Testis (tissue), 3 donors: ENCODE data around the gene IPO7. TPM values are rescaled to one million over a fixed set of nuclear protein-coding genes. Genes with fewer than 3 reads are reported as not detected.

ENCODE experiments used
- DNase-seq: peaks from one replicate; pipeline ENCODE4 v3.0.0-alpha.2; 2019
- H3K27ac ChIP-seq, 2 donors: fragments of 200-600 bp; sonication (generic); one replicate each; pipeline ENCODE4 v1.5.1; 2019
- H3K27me3 ChIP-seq: fragments of 200-600 bp; sonication (generic); one replicate; pipeline ENCODE4 v1.5.1; 2019
- H3K36me3 ChIP-seq: fragments of 200-600 bp; sonication (generic); one replicate; pipeline ENCODE4 v1.5.1; 2017; ENCODE audit warnings: low read depth; ENCODE audit errors: missing control alignments
- H3K4me1 ChIP-seq: fragments of 200-600 bp; sonication (generic); one replicate; pipeline ENCODE4 v1.5.1; 2019
- H3K4me3 ChIP-seq, 2 donors: fragments of 200-600 bp; sonication (generic); one replicate each; pipeline ENCODE4 v1.5.1; 2017 to 2019
- H3K9me3 ChIP-seq: fragments of 200-600 bp; sonication (generic); one replicate; pipeline ENCODE4 v1.5.1; 2017
- POLR2A ChIP-seq: fragments of 450-650 bp; IDR thresholded peaks from one replicate; pipeline ENCODE4 v1.6.1; 2017; ENCODE audit warnings: antibody characterized with exemption, mild to moderate bottlenecking, moderate library complexity
- WGBS, 2 donors: methylation state at CpG; one replicate each; pipeline ENCODE4 v1.1.5; 2018; 5-methylcytosine and 5-hydroxymethylcytosine counted together
- intact Hi-C: fragments of 100-400 bp; cut with DNase I; formaldehyde crosslinking; loops from one replicate; pipeline ENCODE4 v1.15.1; 2023; ENCODE audit warnings: low total_unique reads
- polyA plus RNA-seq: library from polyadenylated mRNA; stranded (reverse); fragments of 350-450 nt; fragmentation: Illumina TruSeq; extraction: RNeasy Lipid Tissue Mini Kit (QIAGEN cat#74804); gene quantifications from one replicate; pipeline ENCODE4 v1.2.3, GENCODE V29; 2014; ENCODE audit warnings: low read depth, low replicate concordance; ENCODE audit not compliant: insufficient read depth
- total RNA-seq, 2 donors: library from RNA; depleted of rRNA; stranded (reverse); fragments of >200 nt; gene quantifications; one replicate each; pipeline ENCODE4 v1.2.3, GENCODE V29; 2016
- TF ChIP-seq, protein P1 (sequence below), 3 experiments: fragments of 450-650 bp in 2 of 3; fragments of 200-600 bp in 1 of 3; sonication (generic) in 1 of 3; IDR thresholded peaks; one replicate each; pipeline ENCODE4 v1.5.1; 2016 to 2019; ENCODE audit warnings: antibody characterized with exemption in 3 of 3, mild to moderate bottlenecking in 2 of 3, moderate library complexity in 1 of 3

IPO7 gene
- total and polyA plus RNA-seq, 3 donors from 2014 or later = 28.8 to 65.6 (median 51.7) TPM

DNA sequence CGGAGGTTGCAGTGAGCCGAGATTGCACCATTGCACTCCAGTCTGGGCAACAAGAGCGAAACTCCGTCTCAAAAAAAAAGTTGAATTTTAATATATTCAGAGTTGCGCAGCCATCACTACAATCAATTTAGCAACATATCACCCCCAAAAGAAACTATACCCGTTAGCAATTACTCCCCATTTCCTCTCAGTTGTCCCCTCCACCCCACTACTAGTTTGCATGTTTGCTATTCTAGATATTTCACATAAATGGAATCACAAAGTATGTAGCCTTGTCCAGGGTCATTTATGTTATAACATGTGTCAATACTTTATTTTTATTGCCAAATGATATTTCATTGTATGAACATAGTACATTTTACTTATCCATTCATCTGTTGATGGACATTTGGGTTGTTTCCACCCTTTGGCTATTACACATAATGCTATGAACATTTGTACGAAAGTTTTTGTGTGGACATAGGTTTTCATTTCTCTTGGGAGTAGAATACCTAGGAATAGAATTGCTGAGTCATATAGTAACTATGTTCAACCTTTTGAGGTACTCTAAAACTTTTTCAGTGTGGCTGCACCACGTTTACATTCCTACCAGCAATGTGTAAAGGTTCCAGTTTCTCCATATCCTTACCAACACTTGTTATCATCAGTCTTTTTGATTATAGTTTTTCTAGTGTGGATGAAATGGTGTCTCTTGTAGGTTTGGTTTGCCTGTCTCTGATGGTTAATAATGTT is 78.5 kb downstream of the IPO7 start:
- H3K27ac ChIP-seq = no peak overlapping the region
- no peaks in the 10 kb centered on the region for H3K9me3 ChIP-seq
- intact Hi-C loops = no loop called here
- H3K36me3 ChIP-seq = no peaks in the 10 kb centered on the region
- no peaks in the 10 kb centered on the region for H3K27me3 ChIP-seq
- no peak for DNase-seq
- WGBS, 2 donors = 69 to 80% methylated on average over 8 of the region's 8 CpGs
- peaks cover 7% of the 10 kb centered on the region for H3K4me1 ChIP-seq
- no peak overlapping the region for H3K4me3 ChIP-seq
- TF ChIP-seq POLR2A = no peak
- TF ChIP-seq, protein P1, sequence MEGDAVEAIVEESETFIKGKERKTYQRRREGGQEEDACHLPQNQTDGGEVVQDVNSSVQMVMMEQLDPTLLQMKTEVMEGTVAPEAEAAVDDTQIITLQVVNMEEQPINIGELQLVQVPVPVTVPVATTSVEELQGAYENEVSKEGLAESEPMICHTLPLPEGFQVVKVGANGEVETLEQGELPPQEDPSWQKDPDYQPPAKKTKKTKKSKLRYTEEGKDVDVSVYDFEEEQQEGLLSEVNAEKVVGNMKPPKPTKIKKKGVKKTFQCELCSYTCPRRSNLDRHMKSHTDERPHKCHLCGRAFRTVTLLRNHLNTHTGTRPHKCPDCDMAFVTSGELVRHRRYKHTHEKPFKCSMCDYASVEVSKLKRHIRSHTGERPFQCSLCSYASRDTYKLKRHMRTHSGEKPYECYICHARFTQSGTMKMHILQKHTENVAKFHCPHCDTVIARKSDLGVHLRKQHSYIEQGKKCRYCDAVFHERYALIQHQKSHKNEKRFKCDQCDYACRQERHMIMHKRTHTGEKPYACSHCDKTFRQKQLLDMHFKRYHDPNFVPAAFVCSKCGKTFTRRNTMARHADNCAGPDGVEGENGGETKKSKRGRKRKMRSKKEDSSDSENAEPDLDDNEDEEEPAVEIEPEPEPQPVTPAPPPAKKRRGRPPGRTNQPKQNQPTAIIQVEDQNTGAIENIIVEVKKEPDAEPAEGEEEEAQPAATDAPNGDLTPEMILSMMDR (IDR thresholded peaks at IDR 0.05) = no peak

DNA sequence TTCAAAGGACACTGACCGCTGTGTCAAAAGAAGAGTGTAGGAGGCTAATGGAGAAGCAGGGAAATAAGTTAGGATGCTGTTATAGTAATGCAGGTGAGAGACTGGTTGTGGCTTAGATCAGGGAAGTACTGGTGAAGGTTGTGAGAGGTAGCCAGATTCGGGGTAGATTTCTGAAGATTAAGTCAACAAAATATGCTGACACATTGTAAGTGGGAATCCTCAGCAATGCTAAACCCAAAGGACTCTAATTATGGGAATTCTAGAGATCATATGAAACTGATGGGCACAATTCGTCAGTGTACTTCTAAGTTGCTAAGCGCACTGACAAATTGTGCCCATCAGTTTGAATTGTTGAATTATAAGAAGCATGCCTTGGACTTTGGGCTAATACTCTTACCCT is 86.3 kb downstream of the IPO7 start:
- H3K4me1 ChIP-seq = no peaks in the 10 kb centered on the region
- H3K9me3 ChIP-seq = no peaks in the 10 kb centered on the region
- no peaks in the 10 kb centered on the region for H3K36me3 ChIP-seq
- H3K4me3 ChIP-seq = no peak overlapping the region
- 89% methylated on average over 4 of the region's 4 CpGs for WGBS, 2 donors
- no peak overlapping the region for H3K27ac ChIP-seq
- intact Hi-C loops = no loop called here
- H3K27me3 ChIP-seq = no peaks in the 10 kb centered on the region
- TF ChIP-seq POLR2A = no peak
- TF ChIP-seq, protein P1 (IDR thresholded peaks at IDR 0.05) = no peak
- DNase-seq = no peak

DNA sequence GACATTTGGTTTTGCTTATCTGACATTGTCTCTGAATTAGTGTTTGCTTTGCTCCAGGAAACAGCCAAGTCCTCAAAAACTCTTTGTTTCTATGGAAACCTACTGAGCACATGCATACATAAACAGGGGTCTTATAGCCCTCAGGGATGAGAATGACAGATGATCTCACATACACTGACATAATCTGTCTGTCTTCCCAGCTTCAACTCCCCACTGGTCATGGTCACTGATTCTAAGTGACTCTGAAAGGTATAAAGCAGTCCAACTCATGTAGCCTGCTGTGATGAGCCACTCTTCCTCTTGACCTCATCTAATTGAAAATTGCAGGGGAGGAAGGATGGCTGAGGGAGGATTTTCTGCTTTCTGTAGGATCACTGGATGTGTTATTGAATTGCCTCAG is 89.0 kb downstream of the IPO7 start:
- intact Hi-C loops = no loop called here
- Histone ChIP-seq H3K27me3 (no peaks in the 10 kb centered on the region), H3K27ac (no peak overlapping the region), H3K9me3 (no peaks in the 10 kb centered on the region), H3K4me3 (no peak overlapping the region), H3K4me1 (no peaks in the 10 kb centered on the region), H3K36me3 (no peaks in the 10 kb centered on the region)
- DNase-seq = no peak
- TF ChIP-seq, protein P1 (IDR thresholded peaks at IDR 0.05) = no peak
- TF ChIP-seq POLR2A = no peak

DNA sequence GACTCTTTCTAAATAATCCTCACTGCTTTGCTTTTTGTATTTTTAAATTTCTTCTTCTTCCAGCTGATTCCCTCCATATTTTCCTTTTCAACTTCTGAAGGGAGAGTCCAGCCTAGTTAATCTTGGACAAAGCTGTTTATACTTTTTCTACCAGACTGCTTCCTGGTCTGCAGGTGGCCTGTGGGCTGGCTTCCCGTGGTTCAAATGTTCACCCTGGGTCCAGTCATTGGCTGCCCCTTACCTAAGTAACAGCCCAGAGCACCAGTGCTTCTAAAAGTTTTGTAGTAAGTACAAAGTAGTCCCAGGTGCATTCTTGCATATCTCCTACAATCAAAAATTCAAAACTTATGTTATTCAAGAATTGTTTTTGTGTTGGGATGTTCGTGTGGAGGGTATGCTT is 95.4 kb downstream of the IPO7 start:
- WGBS, 2 donors = 83 to 88% methylated on average over 2 of the region's 2 CpGs
- TF ChIP-seq, protein P1 (IDR thresholded peaks at IDR 0.05) = no peak
- no peak for TF ChIP-seq POLR2A
- intact Hi-C loops = no loop called here
- Histone ChIP-seq H3K4me1 (no peaks in the 10 kb centered on the region), H3K27me3 (no peaks in the 10 kb centered on the region), H3K27ac (no peak overlapping the region), H3K4me3 (no peak overlapping the region), H3K36me3 (no peaks in the 10 kb centered on the region), H3K9me3 (no peaks in the 10 kb centered on the region)
- DNase-seq = no peak
